ENCODE measurements around the gene BIRC7.

BIRC7 gene

GRCh38 chr20:63284544-63284949 lies 48.8 kb downstream of the BIRC7 start:
- no peak for DNase-seq

DNA sequence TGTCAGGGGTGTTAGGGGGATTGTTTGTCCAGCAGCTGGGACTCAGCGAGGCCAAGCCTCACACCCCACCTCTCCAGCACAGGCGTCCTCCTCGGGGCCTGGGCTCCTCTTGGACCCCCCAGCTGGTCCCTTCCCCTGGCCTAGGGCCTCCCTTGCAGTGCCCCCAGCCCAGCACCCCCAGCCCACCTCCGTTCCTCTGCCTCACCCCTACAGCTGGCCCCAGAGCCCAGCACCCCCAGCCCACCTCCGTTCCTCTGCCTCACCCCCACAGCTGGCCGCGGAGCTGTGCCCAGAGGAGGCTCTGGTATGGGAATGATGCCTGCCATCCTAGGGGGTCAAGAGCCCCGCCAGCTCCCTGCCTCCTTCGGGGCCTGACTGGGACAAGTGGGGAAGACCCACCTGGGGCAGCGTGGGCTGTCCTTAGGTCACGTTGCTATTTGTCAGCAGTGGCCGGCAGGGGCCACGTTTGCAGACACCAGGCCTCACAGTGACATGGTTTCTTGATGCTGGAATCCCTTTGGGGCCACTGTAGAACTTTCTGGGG lies 49.3 kb downstream of the BIRC7 start:
- DNase-seq: no peak

DNA sequence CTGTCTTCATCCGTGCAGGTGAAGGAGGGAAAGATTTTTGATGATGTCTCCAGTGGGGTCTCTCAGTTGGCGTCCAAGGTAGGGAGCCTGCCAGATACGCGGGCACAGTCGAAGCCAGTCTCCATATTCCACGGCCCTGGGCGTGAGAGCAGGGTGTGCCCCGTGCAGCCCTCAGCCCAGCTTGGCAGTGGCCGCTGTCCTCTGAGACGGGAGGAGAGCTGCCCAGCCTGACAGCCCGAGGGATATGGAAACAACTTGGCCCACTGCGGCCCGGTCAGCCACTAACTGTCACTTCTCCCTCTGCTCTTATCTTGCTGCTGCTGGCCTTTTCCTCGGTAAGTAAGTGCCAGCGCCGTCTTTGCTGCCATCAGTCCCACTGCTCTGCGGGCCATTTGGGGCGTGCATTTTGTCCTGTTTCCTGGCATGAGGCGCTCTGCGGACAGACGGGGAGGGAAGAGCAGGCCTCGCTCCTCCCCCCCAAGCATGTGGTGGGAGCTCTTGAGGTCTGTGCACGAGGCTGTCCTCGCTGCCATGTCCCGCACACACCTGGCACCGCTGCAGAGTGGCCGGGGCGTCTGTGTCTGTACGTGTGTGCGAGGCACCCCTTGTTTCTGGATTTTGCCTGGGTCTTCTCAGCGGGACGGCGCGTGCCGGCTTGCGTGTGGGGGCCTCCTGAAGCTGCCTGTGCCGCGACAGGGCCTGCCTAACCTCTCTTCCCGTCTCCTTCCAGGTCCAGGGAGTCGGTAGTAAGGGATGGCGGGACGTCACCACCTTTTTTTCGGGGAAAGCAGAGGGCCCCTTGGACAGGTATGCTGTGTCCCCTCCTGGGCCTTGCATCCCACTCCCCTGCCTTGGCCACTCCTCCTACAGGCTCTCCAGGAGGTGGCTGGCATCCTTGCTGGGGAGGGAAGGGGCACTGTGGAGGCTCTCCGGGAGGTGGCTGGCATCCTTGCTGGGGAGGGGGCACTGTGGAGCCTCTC lies 50.2 kb downstream of the BIRC7 start:
- no peak for DNase-seq

DNA sequence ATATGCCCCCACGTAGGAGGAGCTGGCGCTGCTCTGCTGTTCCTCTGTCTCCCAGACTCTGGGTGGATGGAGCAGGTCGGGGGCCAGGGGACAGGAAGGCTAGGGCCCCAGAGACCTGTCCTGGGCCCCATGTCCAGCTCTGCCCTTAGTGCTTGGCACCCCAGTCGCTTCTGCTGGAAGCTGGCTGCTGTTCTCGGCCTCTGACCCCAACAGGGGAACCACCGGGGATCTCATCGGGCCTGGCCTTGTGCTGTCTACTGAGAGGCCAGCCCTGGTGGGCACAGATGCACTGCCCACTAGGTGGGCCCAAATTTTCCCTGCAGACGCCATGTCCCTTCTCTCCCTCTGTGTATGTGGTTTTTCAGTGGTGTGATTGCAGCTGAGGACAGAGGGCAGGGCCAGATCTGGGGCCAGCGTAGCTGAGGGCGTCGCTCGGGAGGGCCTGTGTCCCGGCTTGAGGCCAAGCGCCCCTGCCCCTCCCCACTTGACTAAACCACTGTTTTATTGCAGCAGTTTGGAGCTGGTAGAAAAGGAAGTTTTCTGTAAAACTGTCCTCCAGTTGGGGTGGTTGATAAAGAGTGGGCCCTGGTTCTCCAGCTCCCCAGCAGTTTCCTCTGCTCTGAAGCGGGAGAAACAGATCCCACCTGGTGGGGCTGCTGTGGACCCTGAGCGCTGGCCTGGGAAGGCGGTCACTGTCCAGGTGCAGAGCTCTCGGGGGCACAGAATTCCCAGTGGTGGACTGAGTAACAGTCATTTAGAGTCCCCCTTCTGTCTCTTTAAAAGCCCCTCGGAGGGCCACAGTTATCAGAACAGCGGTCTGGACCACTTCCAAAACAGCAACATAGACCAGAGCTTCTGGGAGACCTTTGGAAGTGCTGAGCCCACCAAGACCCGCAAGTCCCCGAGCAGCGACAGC lies 51.3 kb downstream of the BIRC7 start:
- no peak for DNase-seq

- no peak for DNase-seq
These were observed 52.2 kb downstream of the BIRC7 start for GRCh38 chr20:63287697-63288580.

DNA sequence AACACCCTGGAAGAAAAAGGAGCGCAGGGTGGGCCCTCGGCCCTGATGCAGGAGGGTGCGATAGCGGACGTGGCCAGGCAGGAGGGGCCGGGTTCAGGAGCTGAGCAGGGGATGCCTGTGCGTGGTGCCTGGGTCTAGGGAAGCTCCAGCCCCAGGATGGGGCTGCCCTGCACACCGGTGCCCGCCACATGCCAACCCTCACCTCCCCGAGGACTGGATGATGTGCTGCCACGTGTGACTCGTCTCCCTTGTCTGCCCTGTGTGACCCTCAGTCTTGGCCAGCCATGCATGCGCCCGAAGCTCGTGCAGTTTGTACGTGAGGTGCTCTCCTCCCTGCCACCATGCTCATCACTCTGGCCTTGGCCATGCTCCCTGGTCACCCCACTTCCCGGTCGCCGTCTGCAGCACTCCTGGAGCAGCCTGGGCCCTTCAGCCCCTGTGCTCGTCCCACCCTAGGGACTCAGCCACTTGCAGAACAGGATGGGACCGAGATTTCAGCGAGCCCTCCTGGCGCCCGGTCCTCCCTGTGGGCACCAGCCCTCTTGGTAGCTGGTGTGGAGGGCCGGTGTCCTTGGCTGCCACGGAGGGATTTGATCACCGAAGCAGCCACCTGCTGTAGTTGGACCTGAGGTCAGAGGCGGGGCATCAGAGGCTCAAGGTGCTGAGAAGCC lies 53.0 kb downstream of the BIRC7 start:
- no peak for DNase-seq

DNA sequence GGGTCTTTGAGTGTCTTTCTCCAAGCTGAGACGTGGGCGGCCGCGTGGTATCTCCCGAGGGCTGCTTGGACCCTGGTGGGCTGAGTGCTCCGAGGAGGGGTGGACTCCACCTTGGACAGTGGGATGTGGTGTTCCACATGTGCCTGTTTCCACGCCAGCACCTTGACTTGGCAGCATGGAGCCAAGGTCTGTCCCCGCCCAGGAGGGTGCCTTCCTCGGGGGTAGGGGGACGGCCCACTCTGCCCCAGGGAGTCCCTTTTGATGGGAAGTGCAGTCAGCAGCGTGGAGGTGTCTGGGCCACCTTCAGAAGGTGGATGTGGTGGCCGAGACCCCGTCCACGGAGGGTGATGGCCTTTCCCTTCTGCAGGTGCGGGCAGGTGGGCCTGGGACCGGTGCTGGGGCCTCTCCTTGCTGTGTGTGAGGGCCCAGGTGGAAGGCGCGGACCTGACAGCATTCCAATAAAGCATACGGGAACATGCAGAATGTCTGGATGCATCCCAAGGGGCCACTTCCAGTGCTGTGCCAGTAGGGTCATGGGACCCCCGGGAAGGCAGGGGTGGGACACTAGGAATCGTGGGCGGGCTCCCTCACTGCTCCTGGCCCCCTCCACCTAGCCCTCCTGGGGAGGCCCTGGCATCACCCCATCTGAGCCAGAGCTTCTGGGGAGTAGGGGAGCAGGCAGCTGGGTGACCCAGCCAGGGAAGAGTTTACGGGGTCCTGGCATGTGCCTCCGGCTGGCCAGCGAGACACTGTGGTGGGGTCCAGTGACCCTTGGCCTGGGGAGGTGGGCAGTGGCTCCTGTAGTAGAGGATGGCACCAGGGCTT lies 53.8 kb downstream of the BIRC7 start:
- DNase-seq: no peak
